Measurements from ENCODE around the gene TP53INP2.

DNA sequence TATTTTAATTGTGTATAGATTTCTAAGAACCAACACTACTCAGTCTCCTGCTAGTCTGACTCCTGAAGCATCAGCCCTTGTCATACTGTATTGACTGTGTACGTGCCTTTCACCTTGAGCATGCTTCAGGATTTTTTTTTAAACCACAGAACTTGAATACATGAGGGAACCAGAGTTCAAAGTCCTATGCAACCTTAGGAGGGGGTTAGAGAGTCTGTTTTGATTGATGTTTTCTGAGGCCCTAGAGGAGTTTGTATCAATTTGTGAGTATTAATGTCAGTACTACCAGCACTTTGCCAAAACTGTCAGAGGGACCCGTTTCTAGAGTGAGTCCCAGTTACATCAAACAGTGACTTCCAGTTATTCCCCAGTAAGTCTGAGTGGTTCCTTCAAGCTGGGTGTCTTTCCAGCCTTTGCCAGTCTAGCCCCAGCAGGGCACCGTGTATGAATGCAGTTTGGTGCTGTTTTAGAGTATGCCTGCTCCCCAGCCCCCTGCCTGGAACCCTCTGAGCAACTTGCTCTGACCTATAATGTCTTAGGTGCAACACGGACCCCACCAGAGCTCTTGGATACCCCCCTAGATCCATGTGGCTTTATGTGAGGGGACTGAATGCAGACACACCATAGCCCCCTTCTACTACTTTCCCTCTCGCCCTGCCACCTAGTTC lies 8.5 kb downstream of the TP53INP2 start:
- no peak; a peak in 1 of 4 replicates for TF ChIP-seq POLR2A (IDR thresholded peaks at IDR 0.05; ENCODE audit: insufficient read depth in 1 of 2, low read depth in 2 of 2, low read length in 2 of 2)
- TF ChIP-seq CHD4 (IDR thresholded peaks at IDR 0.05; ENCODE audit: borderline replicate concordance, low read length): no peak
- TF ChIP-seq MEIS2 (CRISPR knock-in tag; IDR thresholded peaks at IDR 0.05): no peak
- TF ChIP-seq TP53 (CRISPR knock-in tag; conservative IDR thresholded peaks at IDR 0.05): no peak
- TF ChIP-seq ELF1 (CRISPR knock-in tag; IDR thresholded peaks at IDR 0.05): no peak
- no peak for TF ChIP-seq ZNF891 (CRISPR knock-in tag; IDR thresholded peaks at IDR 0.05)
- TF ChIP-seq, protein P1, sequence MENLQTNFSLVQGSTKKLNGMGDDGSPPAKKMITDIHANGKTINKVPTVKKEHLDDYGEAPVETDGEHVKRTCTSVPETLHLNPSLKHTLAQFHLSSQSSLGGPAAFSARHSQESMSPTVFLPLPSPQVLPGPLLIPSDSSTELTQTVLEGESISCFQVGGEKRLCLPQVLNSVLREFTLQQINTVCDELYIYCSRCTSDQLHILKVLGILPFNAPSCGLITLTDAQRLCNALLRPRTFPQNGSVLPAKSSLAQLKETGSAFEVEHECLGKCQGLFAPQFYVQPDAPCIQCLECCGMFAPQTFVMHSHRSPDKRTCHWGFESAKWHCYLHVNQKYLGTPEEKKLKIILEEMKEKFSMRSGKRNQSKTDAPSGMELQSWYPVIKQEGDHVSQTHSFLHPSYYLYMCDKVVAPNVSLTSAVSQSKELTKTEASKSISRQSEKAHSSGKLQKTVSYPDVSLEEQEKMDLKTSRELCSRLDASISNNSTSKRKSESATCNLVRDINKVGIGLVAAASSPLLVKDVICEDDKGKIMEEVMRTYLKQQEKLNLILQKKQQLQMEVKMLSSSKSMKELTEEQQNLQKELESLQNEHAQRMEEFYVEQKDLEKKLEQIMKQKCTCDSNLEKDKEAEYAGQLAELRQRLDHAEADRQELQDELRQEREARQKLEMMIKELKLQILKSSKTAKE (CRISPR knock-in tag; IDR thresholded peaks at IDR 0.05; ENCODE audit: borderline replicate concordance): no peak
- no peak for TF ChIP-seq YY1 (IDR thresholded peaks at IDR 0.05; ENCODE audit: insufficient read depth, insufficient replicate concordance, low read depth, low read length)
- TF ChIP-seq RFX3 (CRISPR knock-in tag; IDR thresholded peaks at IDR 0.05): no peak
- TF ChIP-seq U2AF2 (IDR thresholded peaks at IDR 0.05; ENCODE audit: low read depth, low read length): no peak
